Activated CD8-positive, alpha-beta memory T cell treated with anti-CD3 and anti-CD28 coated beads, Interleukin-2, amount 50 U/mL, for 1 hour (primary cell): ENCODE measurements around the gene SLC19A3.
A peak's percentile ranks its signal among the peaks of the same experiment; 100 is the strongest.
"Not testable (repeated sequence)": the region's sequence is repeated elsewhere in the genome, so short reads cannot be mapped to it uniquely, and the experiment has no call there.

ENCODE experiments used
- DNase-seq: peaks from one replicate; pipeline ENCODE4 v3.0.0-alpha.2; 2020; ENCODE audit errors: extremely low read depth

Gene SLC19A3

DNA sequence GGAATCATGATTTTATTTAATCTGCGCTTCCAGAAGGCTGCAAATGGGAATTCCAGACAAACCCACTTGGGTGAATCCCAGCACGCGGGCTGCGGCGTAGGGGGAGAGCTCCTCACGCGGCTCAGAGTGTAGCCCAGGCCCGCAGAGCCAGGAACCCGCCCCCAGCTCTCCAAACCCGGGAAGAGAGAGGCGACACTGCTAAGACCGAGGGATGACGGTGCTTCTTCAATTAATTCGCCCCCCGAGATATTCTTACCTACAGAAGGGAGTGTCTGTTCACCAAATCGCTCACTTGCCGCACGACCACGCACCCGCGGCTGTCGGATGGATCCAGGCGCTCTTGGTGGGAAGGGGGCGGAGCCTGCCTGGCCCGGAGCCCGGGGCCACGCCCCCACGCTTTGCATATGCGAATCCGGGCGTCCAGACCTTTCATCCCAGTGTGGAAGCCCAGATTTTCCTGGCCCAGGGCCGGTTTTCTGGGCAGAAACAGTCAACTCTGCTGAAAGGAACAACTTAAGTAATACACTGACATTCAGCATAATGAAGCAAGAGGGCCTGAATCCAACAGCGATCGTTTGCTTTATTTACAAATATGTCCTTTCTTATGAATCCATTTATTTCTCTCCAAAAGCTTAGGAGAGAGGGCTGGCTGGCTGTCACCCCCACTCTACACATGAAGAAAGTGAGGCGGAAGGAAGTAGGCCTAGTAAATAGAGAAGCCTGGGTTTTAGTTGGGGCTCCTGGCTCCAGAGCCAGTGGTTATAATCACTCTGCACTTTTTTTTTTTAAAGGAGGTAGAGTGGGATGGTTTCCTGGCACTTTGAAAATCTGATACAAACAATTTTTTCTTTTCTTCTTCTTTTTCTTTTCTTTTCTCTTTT lies at the start of gene SLC19A3:
SLC19A3 (minus strand) TSS at position 342 of the 881 bp plus-strand sequence. CDS start 15,710 bp downstream, outside the sequence.
- DNase-seq, result no peak

- DNase-seq, result peak; percentile 12
These were observed 48.6 kb upstream of the SLC19A3 start for GRCh38 chr2:227766373-227766883.

GRCh38 chr2:227765788-227766372 lies 48.1 kb upstream of the SLC19A3 start:
- DNase-seq, result no peak

DNA sequence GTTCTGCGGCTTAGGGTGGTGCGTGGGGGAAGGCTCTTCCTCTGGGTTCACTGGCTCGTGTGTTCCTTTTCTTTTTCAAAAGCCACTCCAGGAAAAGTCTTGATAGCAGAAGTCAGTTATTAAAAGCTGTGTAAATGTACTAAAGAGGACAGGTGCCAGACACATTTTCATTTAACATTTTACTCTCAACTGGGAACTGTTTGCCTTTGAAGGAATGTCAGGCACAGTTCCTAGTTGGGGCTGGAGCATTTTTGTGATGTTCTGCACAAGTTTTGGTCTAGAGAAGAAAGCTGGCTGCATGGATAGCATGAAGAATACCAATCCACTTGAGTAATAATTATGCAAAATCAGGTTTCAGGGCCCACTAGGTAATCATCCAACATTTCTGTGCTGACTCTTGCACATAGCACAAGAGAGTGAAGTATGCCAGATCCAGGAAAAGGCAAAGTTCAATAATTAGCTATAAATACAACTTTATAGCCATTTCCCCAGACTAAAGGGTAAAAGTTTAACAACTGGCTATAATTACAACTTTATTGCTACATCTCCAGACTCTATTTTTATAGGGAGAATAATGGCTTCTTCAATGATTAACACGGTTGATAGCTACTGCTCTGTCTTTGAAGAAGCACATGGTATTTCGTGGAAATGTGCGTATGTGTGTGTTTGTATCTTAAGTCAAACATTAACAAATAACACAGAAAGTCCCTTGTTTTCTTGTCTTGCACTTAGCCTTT lies 44.1 kb upstream of the SLC19A3 start:
- DNase-seq, result no peak

GRCh38 chr2:227759411-227760118 lies 41.7 kb upstream of the SLC19A3 start:
- no peak for DNase-seq

- not testable (repeated sequence) for DNase-seq
These were observed 38.4 kb upstream of the SLC19A3 start for GRCh38 chr2:227756261-227756660.

GRCh38 chr2:227748079-227748478 lies 30.3 kb upstream of the SLC19A3 start:
- DNase-seq, result no peak

GRCh38 chr2:227745594-227745993 lies 27.8 kb upstream of the SLC19A3 start, which contains the start of gene SCYGR8:
SCYGR8 (plus strand) TSS chr2:227745894; CDS start chr2:227745894, 0 bp downstream.
- no peak for DNase-seq

- not testable (repeated sequence) for DNase-seq
These were observed 22.9 kb upstream of the SLC19A3 start for GRCh38 chr2:227740705-227741104.

GRCh38 chr2:227739351-227739750 lies 21.5 kb upstream of the SLC19A3 start:
- no peak for DNase-seq

DNA sequence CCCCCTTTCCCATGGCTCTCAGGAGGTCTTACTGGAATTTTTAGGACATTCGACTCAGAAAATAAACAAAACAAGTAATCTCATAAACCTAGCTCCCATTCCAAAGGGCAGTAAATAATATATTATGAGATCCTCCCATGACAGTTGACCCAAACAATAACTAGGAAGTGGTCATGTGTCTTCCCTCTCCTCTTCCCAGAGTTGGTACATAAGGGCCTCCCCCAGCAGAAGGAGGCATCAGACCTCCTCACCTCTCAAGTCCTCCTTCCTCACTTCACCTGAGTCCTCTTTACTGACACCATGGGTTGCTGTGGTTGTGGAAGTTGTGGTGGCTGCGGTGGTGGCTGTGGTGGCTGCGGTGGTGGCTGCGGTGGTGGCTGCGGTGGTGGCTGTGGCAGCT lies 10.2 kb upstream of the SLC19A3 start, which contains the start of gene SCYGR7:
SCYGR7 (plus strand) TSS at position 301 of the 400 bp plus-strand sequence; CDS start at position 301, 0 bp downstream.
- no peak for DNase-seq

GRCh38 chr2:227724394-227725039 lies 6.7 kb upstream of the SLC19A3 start, which contains the start of gene SCYGR6:
SCYGR6 (minus strand) TSS chr2:227724757; CDS start chr2:227724757, 0 bp downstream.
- DNase-seq, result no peak

DNA sequence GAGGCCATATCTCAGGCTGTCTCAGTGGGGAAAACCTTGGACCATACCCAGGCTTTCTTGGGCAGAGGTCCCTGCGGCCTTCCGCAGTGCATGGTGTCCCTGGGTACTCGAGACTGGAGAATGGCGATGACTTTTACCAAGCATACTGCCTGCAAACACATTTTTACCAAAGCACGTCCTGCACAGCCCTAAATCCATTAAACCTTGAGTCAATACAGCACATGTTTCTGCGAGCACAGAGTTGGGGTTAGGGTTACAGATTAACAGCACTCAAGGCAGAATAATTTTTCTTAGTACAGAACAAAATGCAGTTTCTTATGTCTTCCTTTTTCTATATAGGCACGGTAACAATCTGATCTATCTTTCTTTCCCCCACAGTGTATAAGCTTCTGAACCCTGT lies 5.0 kb upstream of the SLC19A3 start:
- not testable (repeated sequence) for DNase-seq

- no peak for DNase-seq
These were observed 2.9 kb upstream of the SLC19A3 start for GRCh38 chr2:227720680-227721079.

DNA sequence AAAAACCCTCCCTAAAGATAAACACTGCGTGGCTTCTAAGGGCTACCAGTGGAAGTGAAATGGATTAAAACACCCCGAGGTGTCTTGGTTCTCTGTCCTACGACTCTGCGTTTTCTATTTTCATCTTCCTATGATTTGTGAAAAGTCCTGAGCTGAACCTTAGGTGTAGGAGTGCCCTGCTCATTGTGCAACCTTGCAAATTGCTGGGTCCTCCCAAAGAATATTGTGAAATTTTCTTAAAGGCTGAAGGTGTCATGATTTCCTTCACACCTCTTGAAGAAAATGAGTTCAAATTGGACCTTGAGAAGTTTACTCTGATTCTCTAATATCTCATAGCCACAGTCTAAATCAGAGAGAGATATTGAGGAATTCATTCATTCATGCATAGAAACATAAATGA lies 1.8 kb upstream of the SLC19A3 start:
- DNase-seq, result no peak

DNA sequence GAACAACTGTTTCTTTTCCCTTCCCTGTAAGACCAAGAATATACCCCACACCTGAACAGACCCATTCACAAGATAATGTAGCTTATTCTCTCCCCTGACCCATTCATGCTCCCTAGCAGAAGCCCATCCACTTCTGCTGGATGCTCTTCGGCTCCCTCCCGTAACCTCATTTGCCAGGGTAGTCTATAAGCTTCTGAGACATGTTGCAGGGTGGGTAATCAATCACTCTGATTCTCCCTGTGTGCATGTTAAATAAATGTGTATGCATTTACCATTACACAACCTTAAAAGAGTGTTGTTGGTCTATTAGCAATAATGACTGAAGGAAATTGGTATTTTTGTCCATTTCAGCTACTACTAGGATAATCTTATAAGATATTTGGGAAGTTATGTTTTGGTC lies 1.3 kb downstream of the SLC19A3 start:
- no peak for DNase-seq

DNA sequence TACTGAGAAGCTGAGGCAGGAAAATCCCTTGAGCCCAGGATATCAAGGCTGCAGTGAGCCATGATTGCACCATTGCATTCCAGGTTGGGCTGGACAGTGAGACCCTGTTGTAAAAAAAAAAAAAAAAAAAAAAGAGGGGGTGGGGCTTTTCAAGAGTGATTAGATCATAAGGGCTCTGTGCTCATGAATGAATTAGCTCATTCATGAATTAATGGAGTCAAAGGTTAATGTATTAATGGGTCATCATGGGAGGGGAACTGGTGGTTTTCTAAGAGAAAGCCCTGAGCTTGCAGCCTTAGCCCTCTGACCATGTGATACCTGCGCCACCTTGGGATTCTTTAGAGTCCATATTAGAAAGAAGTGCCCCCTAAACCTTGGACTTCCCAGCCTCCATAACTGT lies 4.5 kb downstream of the SLC19A3 start:
- no peak for DNase-seq

- DNase-seq, result no peak
These were observed 6.8 kb downstream of the SLC19A3 start for GRCh38 chr2:227710986-227711385.

DNA sequence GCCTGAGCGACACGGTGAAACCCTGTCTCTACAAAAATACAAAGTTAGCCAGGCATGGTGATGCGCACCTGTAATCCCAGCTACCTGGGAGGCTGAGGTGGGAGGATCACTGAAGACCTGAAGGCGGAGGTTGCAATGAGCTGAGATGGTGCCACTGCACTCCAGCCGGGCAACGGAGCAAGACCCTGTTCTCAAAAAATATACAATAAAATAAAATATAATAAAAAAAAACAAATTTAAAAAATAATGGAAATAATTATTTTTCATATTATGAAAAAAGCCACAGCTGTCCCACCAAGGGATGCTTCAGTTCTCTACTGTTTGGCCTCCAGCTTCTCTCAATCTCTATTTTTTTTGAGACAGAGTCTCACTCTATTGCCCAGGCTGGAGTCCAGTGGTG lies 10.4 kb downstream of the SLC19A3 start:
- no peak for DNase-seq

- DNase-seq, result no peak
These were observed 11.0 kb downstream of the SLC19A3 start for GRCh38 chr2:227706859-227707258.

- no peak for DNase-seq
These were observed 13.9 kb downstream of the SLC19A3 start for GRCh38 chr2:227703961-227704360.
